ENCODE data around the gene SYTL3.

Gene SYTL3

GRCh38 chr6:158737710-158738615 lies 88.1 kb downstream of the SYTL3 start:
- WGBS, 2 experiments (ENCODE audit: insufficient coverage in 2 of 2), result 92 to 93% methylated on average over 9 to 11 of the region's 12 CpGs
- Histone ChIP-seq H3K4me1 (ENCODE audit: control insufficient read depth, insufficient read depth, low read length, poor library complexity, severe bottlenecking) (no peaks in the 10 kb centered on the region), H3K36me3 (ENCODE audit: control insufficient read depth, insufficient read depth, low read length) (no peaks in the 10 kb centered on the region), H3K4me3 (ENCODE audit: extremely low read depth, insufficient read depth, low read length, poor library complexity, severe bottlenecking) (no peak overlapping the region), H3K27ac (ENCODE audit: low read depth, low read length, severe bottlenecking) (no peak overlapping the region), H3K9me3 (ENCODE audit: control insufficient read depth, low read length) (peaks cover 15% of the 10 kb centered on the region)

- 83% methylated on average over 1 of the region's 1 CpG; no CpG with 5 or more reads in 1 of the 2 experiments for WGBS, 2 experiments (ENCODE audit: insufficient coverage in 2 of 2)
- Histone ChIP-seq H3K27ac (ENCODE audit: low read depth, low read length, severe bottlenecking) (no peak overlapping the region), H3K9me3 (ENCODE audit: control insufficient read depth, low read length) (peaks cover 9% of the 10 kb centered on the region), H3K36me3 (ENCODE audit: control insufficient read depth, insufficient read depth, low read length) (no peaks in the 10 kb centered on the region), H3K4me3 (ENCODE audit: extremely low read depth, insufficient read depth, low read length, poor library complexity, severe bottlenecking) (no peak overlapping the region), H3K4me1 (ENCODE audit: control insufficient read depth, insufficient read depth, low read length, poor library complexity, severe bottlenecking) (no peaks in the 10 kb centered on the region)
Measured at GRCh38 chr6:158739673-158740072, 89.8 kb downstream of the SYTL3 start.

GRCh38 chr6:158743033-158743651 lies 93.3 kb downstream of the SYTL3 start:
- Histone ChIP-seq H3K36me3 (ENCODE audit: control insufficient read depth, insufficient read depth, low read length) (no peaks in the 10 kb centered on the region), H3K27ac (ENCODE audit: low read depth, low read length, severe bottlenecking) (no peak overlapping the region), H3K9me3 (ENCODE audit: control insufficient read depth, low read length) (peaks cover 7% of the 10 kb centered on the region), H3K4me1 (ENCODE audit: control insufficient read depth, insufficient read depth, low read length, poor library complexity, severe bottlenecking) (no peaks in the 10 kb centered on the region), H3K4me3 (ENCODE audit: extremely low read depth, insufficient read depth, low read length, poor library complexity, severe bottlenecking) (no peak overlapping the region)
- 95 to 96% methylated on average over 6 of the region's 6 CpGs for WGBS, 2 experiments (ENCODE audit: insufficient coverage in 2 of 2)

GRCh38 chr6:158744986-158745430 lies 95.2 kb downstream of the SYTL3 start:
- 90% methylated on average over 4 to 5 of the region's 5 CpGs for WGBS, 2 experiments (ENCODE audit: insufficient coverage in 2 of 2)
- no peaks in the 10 kb centered on the region for H3K4me1 ChIP-seq (ENCODE audit: control insufficient read depth, insufficient read depth, low read length, poor library complexity, severe bottlenecking)
- H3K27ac ChIP-seq (ENCODE audit: low read depth, low read length, severe bottlenecking), result no peak overlapping the region
- H3K4me3 ChIP-seq (ENCODE audit: extremely low read depth, insufficient read depth, low read length, poor library complexity, severe bottlenecking), result no peak overlapping the region
- H3K9me3 ChIP-seq (ENCODE audit: control insufficient read depth, low read length), result peaks cover 2% of the 10 kb centered on the region
- no peaks in the 10 kb centered on the region for H3K36me3 ChIP-seq (ENCODE audit: control insufficient read depth, insufficient read depth, low read length)

GRCh38 chr6:158751224-158751623 lies 101.4 kb downstream of the SYTL3 start:
- no peaks in the 10 kb centered on the region for H3K4me1 ChIP-seq (ENCODE audit: control insufficient read depth, insufficient read depth, low read length, poor library complexity, severe bottlenecking)
- no peaks in the 10 kb centered on the region for H3K36me3 ChIP-seq (ENCODE audit: control insufficient read depth, insufficient read depth, low read length)
- H3K27ac ChIP-seq (ENCODE audit: low read depth, low read length, severe bottlenecking), result no peak overlapping the region
- H3K4me3 ChIP-seq (ENCODE audit: extremely low read depth, insufficient read depth, low read length, poor library complexity, severe bottlenecking), result no peak overlapping the region
- no peaks in the 10 kb centered on the region for H3K9me3 ChIP-seq (ENCODE audit: control insufficient read depth, low read length)
- 89 to 97% methylated on average over 8 of the region's 9 CpGs for WGBS, 2 experiments (ENCODE audit: insufficient coverage in 2 of 2)

- Histone ChIP-seq H3K4me1 (ENCODE audit: control insufficient read depth, insufficient read depth, low read length, poor library complexity, severe bottlenecking) (no peaks in the 10 kb centered on the region), H3K9me3 (ENCODE audit: control insufficient read depth, low read length) (no peaks in the 10 kb centered on the region), H3K36me3 (ENCODE audit: control insufficient read depth, insufficient read depth, low read length) (no peaks in the 10 kb centered on the region), H3K4me3 (ENCODE audit: extremely low read depth, insufficient read depth, low read length, poor library complexity, severe bottlenecking) (no peak overlapping the region), H3K27ac (ENCODE audit: low read depth, low read length, severe bottlenecking) (no peak overlapping the region)
- WGBS, 2 experiments (ENCODE audit: insufficient coverage in 2 of 2), result 86 to 91% methylated on average over 6 to 9 of the region's 9 CpGs
Measured at GRCh38 chr6:158751921-158752320, 102.1 kb downstream of the SYTL3 start.

- Histone ChIP-seq H3K27ac (ENCODE audit: low read depth, low read length, severe bottlenecking) (no peak overlapping the region), H3K36me3 (ENCODE audit: control insufficient read depth, insufficient read depth, low read length) (no peaks in the 10 kb centered on the region), H3K9me3 (ENCODE audit: control insufficient read depth, low read length) (no peaks in the 10 kb centered on the region), H3K4me1 (ENCODE audit: control insufficient read depth, insufficient read depth, low read length, poor library complexity, severe bottlenecking) (no peaks in the 10 kb centered on the region), H3K4me3 (ENCODE audit: extremely low read depth, insufficient read depth, low read length, poor library complexity, severe bottlenecking) (no peak overlapping the region)
- WGBS, 2 experiments (ENCODE audit: insufficient coverage in 2 of 2), result 47 to 100% methylated on average over 1 to 3 of the region's 3 CpGs
Measured at GRCh38 chr6:158752613-158753012, 102.8 kb downstream of the SYTL3 start.

- 75 to 93% methylated on average over 5 to 8 of the region's 9 CpGs for WGBS, 2 experiments (ENCODE audit: insufficient coverage in 2 of 2)
Measured at GRCh38 chr6:158753811-158754210, 104.0 kb downstream of the SYTL3 start.

GRCh38 chr6:158754738-158755137 lies 104.9 kb downstream of the SYTL3 start:
- 91 to 94% methylated on average over 10 to 11 of the region's 11 CpGs for WGBS, 2 experiments (ENCODE audit: insufficient coverage in 2 of 2)
- H3K4me1 ChIP-seq (ENCODE audit: control insufficient read depth, insufficient read depth, low read length, poor library complexity, severe bottlenecking), result no peaks in the 10 kb centered on the region
- no peaks in the 10 kb centered on the region for H3K36me3 ChIP-seq (ENCODE audit: control insufficient read depth, insufficient read depth, low read length)
- H3K9me3 ChIP-seq (ENCODE audit: control insufficient read depth, low read length), result no peaks in the 10 kb centered on the region
- H3K4me3 ChIP-seq (ENCODE audit: extremely low read depth, insufficient read depth, low read length, poor library complexity, severe bottlenecking), result no peak overlapping the region
- H3K27ac ChIP-seq (ENCODE audit: low read depth, low read length, severe bottlenecking), result no peak overlapping the region

More at GRCh38 chr6:158753811-158754210, 104.0 kb downstream of the SYTL3 start:
- no peaks in the 10 kb centered on the region for H3K9me3 ChIP-seq (ENCODE audit: control insufficient read depth, low read length)
- H3K4me3 ChIP-seq (ENCODE audit: extremely low read depth, insufficient read depth, low read length, poor library complexity, severe bottlenecking), result no peak overlapping the region
- no peak overlapping the region for H3K27ac ChIP-seq (ENCODE audit: low read depth, low read length, severe bottlenecking)
- H3K36me3 ChIP-seq (ENCODE audit: control insufficient read depth, insufficient read depth, low read length), result no peaks in the 10 kb centered on the region
- H3K4me1 ChIP-seq (ENCODE audit: control insufficient read depth, insufficient read depth, low read length, poor library complexity, severe bottlenecking), result no peaks in the 10 kb centered on the region

GRCh38 chr6:158755636-158756035 lies 105.8 kb downstream of the SYTL3 start:
- 91 to 95% methylated on average over 9 to 13 of the region's 13 CpGs for WGBS, 2 experiments (ENCODE audit: insufficient coverage in 2 of 2)
- Histone ChIP-seq H3K4me1 (ENCODE audit: control insufficient read depth, insufficient read depth, low read length, poor library complexity, severe bottlenecking) (no peaks in the 10 kb centered on the region), H3K9me3 (ENCODE audit: control insufficient read depth, low read length) (no peaks in the 10 kb centered on the region), H3K27ac (ENCODE audit: low read depth, low read length, severe bottlenecking) (no peak overlapping the region), H3K4me3 (ENCODE audit: extremely low read depth, insufficient read depth, low read length, poor library complexity, severe bottlenecking) (no peak overlapping the region), H3K36me3 (ENCODE audit: control insufficient read depth, insufficient read depth, low read length) (no peaks in the 10 kb centered on the region)

GRCh38 chr6:158756126-158756525 lies 106.3 kb downstream of the SYTL3 start:
- 87 to 96% methylated on average over 8 to 9 of the region's 9 CpGs for WGBS, 2 experiments (ENCODE audit: insufficient coverage in 2 of 2)
- H3K36me3 ChIP-seq (ENCODE audit: control insufficient read depth, insufficient read depth, low read length), result no peaks in the 10 kb centered on the region
- H3K27ac ChIP-seq (ENCODE audit: low read depth, low read length, severe bottlenecking), result no peak overlapping the region
- H3K4me3 ChIP-seq (ENCODE audit: extremely low read depth, insufficient read depth, low read length, poor library complexity, severe bottlenecking), result no peak overlapping the region
- H3K4me1 ChIP-seq (ENCODE audit: control insufficient read depth, insufficient read depth, low read length, poor library complexity, severe bottlenecking), result no peaks in the 10 kb centered on the region
- H3K9me3 ChIP-seq (ENCODE audit: control insufficient read depth, low read length), result no peaks in the 10 kb centered on the region

All from mesodermal cell (in vitro differentiated cells).